Astrocyte (in vitro differentiated cells and primary cell): ENCODE measurements around the gene SELL.

ENCODE experiments used
- EZH2 ChIP-seq: IDR thresholded peaks from 2 replicates; pipeline ENCODE4 v1.6.1; 2012; ENCODE audit warnings: mild to moderate bottlenecking, low read length, inconsistent platforms; ENCODE audit not compliant: insufficient read depth
- TF ChIP-seq, protein P1 (sequence below): IDR thresholded peaks from 2 replicates; pipeline ENCODE4 v1.5.1; 2011; ENCODE audit warnings: low read depth, mild to moderate bottlenecking, inconsistent platforms, low read length, moderate library complexity; ENCODE audit not compliant: insufficient read depth

DNA sequence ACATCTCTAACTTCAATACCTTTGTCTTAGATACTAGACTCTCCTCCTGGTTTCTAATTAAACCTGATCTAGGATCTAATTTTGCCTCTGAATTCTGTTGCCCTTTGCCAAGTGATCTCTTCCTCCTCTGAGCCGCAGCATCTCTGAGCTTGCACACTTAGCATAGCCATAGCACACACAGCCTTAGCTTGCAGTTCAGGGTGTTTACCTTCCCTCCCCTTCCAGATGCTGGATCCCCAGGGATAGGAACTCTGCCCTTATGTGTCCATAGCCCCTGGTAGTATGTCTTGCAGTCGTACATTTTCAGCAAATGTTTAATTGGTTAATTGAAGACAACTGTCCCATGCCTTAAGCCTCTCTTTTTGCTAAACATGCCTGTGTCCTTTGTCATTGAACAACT lies 30.3 kb downstream of the SELL start:
- no peak for TF ChIP-seq EZH2
- TF ChIP-seq, protein P1, sequence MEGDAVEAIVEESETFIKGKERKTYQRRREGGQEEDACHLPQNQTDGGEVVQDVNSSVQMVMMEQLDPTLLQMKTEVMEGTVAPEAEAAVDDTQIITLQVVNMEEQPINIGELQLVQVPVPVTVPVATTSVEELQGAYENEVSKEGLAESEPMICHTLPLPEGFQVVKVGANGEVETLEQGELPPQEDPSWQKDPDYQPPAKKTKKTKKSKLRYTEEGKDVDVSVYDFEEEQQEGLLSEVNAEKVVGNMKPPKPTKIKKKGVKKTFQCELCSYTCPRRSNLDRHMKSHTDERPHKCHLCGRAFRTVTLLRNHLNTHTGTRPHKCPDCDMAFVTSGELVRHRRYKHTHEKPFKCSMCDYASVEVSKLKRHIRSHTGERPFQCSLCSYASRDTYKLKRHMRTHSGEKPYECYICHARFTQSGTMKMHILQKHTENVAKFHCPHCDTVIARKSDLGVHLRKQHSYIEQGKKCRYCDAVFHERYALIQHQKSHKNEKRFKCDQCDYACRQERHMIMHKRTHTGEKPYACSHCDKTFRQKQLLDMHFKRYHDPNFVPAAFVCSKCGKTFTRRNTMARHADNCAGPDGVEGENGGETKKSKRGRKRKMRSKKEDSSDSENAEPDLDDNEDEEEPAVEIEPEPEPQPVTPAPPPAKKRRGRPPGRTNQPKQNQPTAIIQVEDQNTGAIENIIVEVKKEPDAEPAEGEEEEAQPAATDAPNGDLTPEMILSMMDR, result no peak
